Measurements from ENCODE around the gene AGTPBP1. TPM values are rescaled to one million over a fixed set of nuclear protein-coding genes. Genes with fewer than 3 reads are reported as not detected.

The AGTPBP1 gene
- total and polyA plus RNA-seq, 12 donors, result 9.7 to 87.1 (median 51.4) TPM

DNA sequence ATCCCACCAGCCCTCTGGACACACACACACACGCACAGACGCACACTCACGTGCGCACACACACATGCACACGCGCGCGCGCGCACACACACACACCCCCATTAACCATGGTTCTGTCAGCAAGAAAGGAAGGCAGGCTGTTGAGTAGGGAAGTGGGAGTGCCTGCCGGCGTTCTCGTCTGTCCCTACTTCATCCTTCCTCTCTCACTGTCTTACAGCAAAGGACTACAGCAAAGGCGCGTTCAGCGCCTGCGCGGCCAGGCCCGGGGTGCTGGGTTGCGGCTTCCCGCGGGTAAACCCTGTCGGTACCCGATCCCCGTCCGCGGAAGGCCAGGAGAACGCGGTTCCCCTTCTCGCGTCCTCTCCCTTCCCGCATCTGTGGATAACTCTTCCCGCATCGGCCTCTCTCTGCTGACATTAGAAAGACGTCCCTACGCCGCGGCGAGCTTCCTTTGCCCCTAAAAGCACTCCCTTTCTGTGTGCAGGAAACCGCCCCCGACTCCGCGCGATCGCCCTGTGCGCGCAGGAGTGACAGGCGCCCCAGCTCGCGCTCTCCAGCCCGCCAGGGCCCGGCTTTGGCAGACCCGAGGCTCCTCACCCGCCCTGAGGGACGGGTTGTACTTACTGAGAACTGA lies 219.2 kb downstream of the AGTPBP1 start:
- Histone ChIP-seq H3K27ac (peak overlapping the region; percentile 36 to 88 (median 80)), H3K36me3 (no peaks in the 10 kb centered on the region), H3K9me3 (peaks cover 0 to 8% (median 0%) of the 10 kb centered on the region in 11 donors), H3K4me3 (peak overlapping the region in 9 of 10 donors; percentile 17 to 58 (median 52)), H3K4me1 (peaks cover 3 to 49% (median 25%) of the 10 kb centered on the region in 9 donors), H3K27me3 (peaks cover 0 to 26% (median 4%) of the 10 kb centered on the region in 7 donors)
- DNase-seq, result peak; percentile 31 to 55
- intact Hi-C loops (cut with DNase I), result loop anchor here in 1 of 10 donors (5.0 kb wide), 1 partner anchor 90 kb away; no protein-coding TSS in a partner anchor
- WGBS, 2 donors, result 2 to 3% methylated on average over 55 of the region's 55 CpGs
- TF ChIP-seq, protein P1, sequence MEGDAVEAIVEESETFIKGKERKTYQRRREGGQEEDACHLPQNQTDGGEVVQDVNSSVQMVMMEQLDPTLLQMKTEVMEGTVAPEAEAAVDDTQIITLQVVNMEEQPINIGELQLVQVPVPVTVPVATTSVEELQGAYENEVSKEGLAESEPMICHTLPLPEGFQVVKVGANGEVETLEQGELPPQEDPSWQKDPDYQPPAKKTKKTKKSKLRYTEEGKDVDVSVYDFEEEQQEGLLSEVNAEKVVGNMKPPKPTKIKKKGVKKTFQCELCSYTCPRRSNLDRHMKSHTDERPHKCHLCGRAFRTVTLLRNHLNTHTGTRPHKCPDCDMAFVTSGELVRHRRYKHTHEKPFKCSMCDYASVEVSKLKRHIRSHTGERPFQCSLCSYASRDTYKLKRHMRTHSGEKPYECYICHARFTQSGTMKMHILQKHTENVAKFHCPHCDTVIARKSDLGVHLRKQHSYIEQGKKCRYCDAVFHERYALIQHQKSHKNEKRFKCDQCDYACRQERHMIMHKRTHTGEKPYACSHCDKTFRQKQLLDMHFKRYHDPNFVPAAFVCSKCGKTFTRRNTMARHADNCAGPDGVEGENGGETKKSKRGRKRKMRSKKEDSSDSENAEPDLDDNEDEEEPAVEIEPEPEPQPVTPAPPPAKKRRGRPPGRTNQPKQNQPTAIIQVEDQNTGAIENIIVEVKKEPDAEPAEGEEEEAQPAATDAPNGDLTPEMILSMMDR (IDR thresholded peaks at IDR 0.05), result no peak
- peak; percentile 62 to 85 (median 80) for ATAC-seq

DNA sequence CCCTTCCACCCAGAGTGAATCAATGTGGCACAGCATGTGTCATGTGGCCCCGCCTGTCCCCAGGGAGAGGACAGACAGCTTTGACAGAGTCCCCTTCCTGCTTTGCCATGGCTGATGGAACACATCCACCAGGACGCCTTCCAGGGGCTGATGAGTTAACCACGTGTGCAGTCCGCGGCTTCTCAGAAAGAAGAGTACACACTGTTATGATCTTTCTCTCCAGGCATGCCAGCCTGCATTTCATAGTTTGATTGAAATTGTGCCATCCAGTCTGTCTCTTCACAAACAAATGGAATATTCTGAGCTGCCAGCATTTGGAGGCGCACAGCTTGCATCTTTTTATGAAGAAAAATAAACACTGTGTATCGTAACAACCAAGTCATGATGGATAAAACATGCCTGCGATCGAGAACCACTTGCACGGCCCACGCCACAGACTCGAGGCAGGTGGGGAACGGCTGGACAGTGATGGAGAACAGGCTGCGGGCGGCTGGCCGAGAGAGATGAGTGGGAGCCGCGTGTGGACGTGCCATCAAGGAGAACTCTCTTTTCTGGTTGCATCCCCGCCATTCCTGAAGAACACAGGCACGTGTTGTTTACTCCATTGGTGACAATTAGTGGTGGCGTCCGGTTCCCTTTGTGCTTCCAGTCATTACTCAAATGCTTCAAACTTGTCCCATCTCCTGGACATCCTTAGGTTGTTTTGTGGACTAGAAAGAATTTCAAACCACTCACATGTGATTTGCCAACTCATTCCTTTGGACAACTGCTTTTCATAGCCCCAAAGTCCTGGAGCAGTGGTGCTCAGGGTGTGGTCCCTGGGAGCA lies 220.2 kb downstream of the AGTPBP1 start:
- DNase-seq (peak; percentile 48 to 57), ATAC-seq (peak in 7 of 8 donors; percentile 47 to 76 (median 69))
- TF ChIP-seq, protein P1 (IDR thresholded peaks at IDR 0.05), result no peak
- intact Hi-C loops (cut with DNase I), result loop anchor here in 1 of 10 donors (5.0 kb wide), 1 partner anchor 89 kb away; no protein-coding TSS in a partner anchor
- peak overlapping the region in 8 of 10 donors; percentile 73 to 88 (median 80) for H3K27ac ChIP-seq
- peak overlapping the region in 1 of 10 donors; percentile 57 for H3K4me3 ChIP-seq
- peaks cover 0 to 5% (median 0%) of the 10 kb centered on the region in 11 donors for H3K9me3 ChIP-seq
- H3K27me3 ChIP-seq, result peaks cover 0 to 26% (median 4%) of the 10 kb centered on the region in 7 donors
- H3K4me1 ChIP-seq, result peaks cover 0 to 39% (median 18%) of the 10 kb centered on the region in 9 donors
- no peaks in the 10 kb centered on the region for H3K36me3 ChIP-seq
- 65 to 73% methylated on average over 23 of the region's 23 CpGs for WGBS, 2 donors

DNA sequence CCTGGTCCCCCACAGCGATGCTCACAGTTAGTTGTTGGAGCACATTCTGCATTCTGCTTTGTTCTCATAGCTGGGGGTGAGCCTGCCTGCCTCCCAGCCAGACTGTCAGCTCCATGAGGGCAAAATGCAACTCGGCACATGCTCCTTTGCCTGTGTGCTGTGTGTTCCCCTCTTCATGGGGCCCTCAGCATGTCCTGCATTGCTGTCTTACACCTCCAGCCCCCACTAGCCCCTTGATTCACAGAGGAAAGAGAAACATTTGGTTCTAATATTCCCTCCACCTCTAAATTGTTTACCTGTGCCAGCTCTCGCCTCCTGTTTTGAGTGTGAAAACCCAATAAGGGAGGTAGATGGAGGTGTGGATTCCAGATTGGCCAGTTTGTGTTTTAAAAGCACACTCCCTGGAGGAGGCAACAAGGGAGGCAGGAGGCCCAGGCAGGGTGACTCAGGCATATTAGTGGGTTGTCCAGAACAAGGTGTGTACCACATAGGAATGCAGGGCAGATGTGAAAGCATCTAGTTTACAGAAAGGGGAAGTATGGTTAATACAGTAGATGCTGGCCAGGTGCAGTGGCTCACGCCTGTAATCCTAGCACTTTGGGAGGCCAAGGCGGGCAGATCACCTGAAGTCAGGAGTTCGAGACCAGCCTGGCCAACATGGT lies 224.6 kb downstream of the AGTPBP1 start:
- Histone ChIP-seq H3K9me3 (no peaks in the 10 kb centered on the region), H3K36me3 (no peaks in the 10 kb centered on the region), H3K4me3 (no peak overlapping the region), H3K4me1 (peaks cover 0 to 19% (median 6%) of the 10 kb centered on the region in 9 donors), H3K27ac (no peak overlapping the region), H3K27me3 (peaks cover 0 to 23% (median 0%) of the 10 kb centered on the region in 7 donors)
- TF ChIP-seq, protein P1 (IDR thresholded peaks at IDR 0.05), result no peak
- DNase-seq (no peak), ATAC-seq (no peak)
- 92 to 95% methylated on average over 6 of the region's 6 CpGs for WGBS, 2 donors
- intact Hi-C loops (cut with DNase I), result no loop called here

DNA sequence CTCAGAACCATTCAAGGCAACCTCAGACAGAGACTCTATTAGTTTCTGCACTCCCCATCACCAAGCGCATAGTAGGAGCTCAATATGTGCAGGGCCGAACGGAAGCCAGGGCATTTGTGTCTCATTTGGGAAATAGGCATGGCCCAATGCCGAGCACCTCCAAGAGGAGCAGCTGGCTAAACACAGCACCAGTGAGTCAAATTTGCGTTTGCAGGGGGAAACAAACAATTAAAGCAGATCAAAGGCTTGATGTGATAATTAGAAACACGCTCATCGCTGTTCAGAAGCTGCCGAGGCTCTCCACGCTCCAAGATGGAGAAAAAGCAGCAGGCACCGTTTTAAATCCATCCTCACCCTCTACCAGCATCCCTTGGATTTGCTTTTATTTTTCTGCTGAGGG lies 225.3 kb downstream of the AGTPBP1 start:
- 68% methylated on average over 10 of the region's 10 CpGs for WGBS, 2 donors
- peaks cover 0 to 13% (median 0%) of the 10 kb centered on the region in 9 donors for H3K4me1 ChIP-seq

More for the DNA sequence above, 225.3 kb downstream of the AGTPBP1 start:
- TF ChIP-seq, protein P1 (IDR thresholded peaks at IDR 0.05), result no peak
- Histone ChIP-seq H3K27me3 (peaks cover 0 to 23% (median 0%) of the 10 kb centered on the region in 7 donors), H3K27ac (no peak overlapping the region), H3K9me3 (no peaks in the 10 kb centered on the region), H3K36me3 (no peaks in the 10 kb centered on the region), H3K4me3 (no peak overlapping the region)
- intact Hi-C loops (cut with DNase I), result no loop called here
- no peak for ATAC-seq
- no peak for DNase-seq
